Liver (tissue), 9 donors: ENCODE measurements around the gene SCUBE1. TPM values are rescaled to one million over a fixed set of nuclear protein-coding genes. Genes with fewer than 3 reads are reported as not detected.

Experiments
- DNase-seq: peaks from one replicate; pipeline ENCODE4 v3.0.0-alpha.2; 2017; ENCODE audit warnings: low spot score
- H3K27ac ChIP-seq, 2 donors: one replicate each; pipeline ENCODE4 v1.7.0; 2013; ENCODE audit warnings: inconsistent platforms in 2 of 2, low read length in 2 of 2, control low read depth in 1 of 2, low read depth in 1 of 2, mild to moderate bottlenecking in 1 of 2
- H3K27me3 ChIP-seq, 4 donors: one replicate each; pipeline versions ENCODE4 v1.6.1 to v1.7.0; 2013; ENCODE audit warnings: low read length in 3 of 4, inconsistent platforms in 1 of 4, mild to moderate bottlenecking in 1 of 4, moderate library complexity in 1 of 4; ENCODE audit not compliant: control insufficient read depth in 4 of 4, insufficient read depth in 4 of 4
- H3K36me3 ChIP-seq, 4 donors: one replicate each; pipeline versions ENCODE4 v1.6.1 to v1.7.0; 2013; ENCODE audit warnings: low read length in 3 of 4, mild to moderate bottlenecking in 3 of 4, low read depth in 1 of 4, moderate library complexity in 1 of 4; ENCODE audit not compliant: control insufficient read depth in 4 of 4, insufficient read depth in 3 of 4
- H3K4me1 ChIP-seq, 4 donors: one replicate each; pipeline versions ENCODE4 v1.6.1 to v1.7.0; 2013; ENCODE audit warnings: low read length in 3 of 4, mild to moderate bottlenecking in 3 of 4, moderate library complexity in 1 of 4; ENCODE audit not compliant: control insufficient read depth in 4 of 4, insufficient read depth in 4 of 4
- H3K4me3 ChIP-seq, 3 donors: one replicate each; pipeline versions ENCODE4 v1.6.1 to v1.7.0; 2013; ENCODE audit warnings: low read length in 3 of 3, control low read depth in 1 of 3, low read depth in 1 of 3, mild to moderate bottlenecking in 1 of 3
- H3K9ac ChIP-seq, 2 donors: one replicate each; pipeline ENCODE4 v1.7.0; 2013; ENCODE audit warnings: low read length in 2 of 2, mild to moderate bottlenecking in 2 of 2, moderate library complexity in 2 of 2, control low read depth in 1 of 2, low read depth in 1 of 2
- H3K9me3 ChIP-seq, 4 donors: one replicate each; pipeline versions ENCODE4 v1.6.1 to v1.7.0; 2013; ENCODE audit warnings: low read length in 3 of 4; ENCODE audit not compliant: control insufficient read depth in 4 of 4
- ATF3 ChIP-seq: IDR thresholded peaks from 2 replicates; pipeline ENCODE4 v1.6.1; 2016; ENCODE audit warnings: antibody characterized with exemption
- EGR1 ChIP-seq, 2 donors: IDR thresholded peaks; 2 replicates each; pipeline ENCODE4 v1.6.1; 2016 to 2018; ENCODE audit warnings: antibody characterized with exemption in 2 of 2, low read depth in 2 of 2
- FOXA1 ChIP-seq: IDR thresholded peaks from 2 replicates; pipeline ENCODE4 v1.6.1; 2016; ENCODE audit warnings: antibody characterized with exemption
- FOXA2 ChIP-seq: IDR thresholded peaks from 2 replicates; pipeline ENCODE4 v1.6.1; 2016; ENCODE audit warnings: antibody characterized with exemption
- HNF4A ChIP-seq, 2 donors: conservative IDR thresholded peaks; 2 replicates each; pipeline ENCODE4 v1.6.1; 2016; ENCODE audit warnings: antibody characterized with exemption in 2 of 2, mild to moderate bottlenecking in 2 of 2
- JUND ChIP-seq, 2 donors: IDR thresholded peaks; 2 replicates each; pipeline ENCODE4 v1.6.1; 2016; ENCODE audit warnings: antibody characterized with exemption in 2 of 2
- NR2F2 ChIP-seq: IDR thresholded peaks from 2 replicates; pipeline ENCODE4 v1.6.1; 2016; ENCODE audit warnings: antibody characterized with exemption
- RAD21 ChIP-seq, 2 donors: IDR thresholded peaks; 2 replicates each; pipeline ENCODE4 v1.6.1; 2016; ENCODE audit warnings: antibody characterized with exemption in 2 of 2, mild to moderate bottlenecking in 2 of 2
- SP1 ChIP-seq: IDR thresholded peaks from 2 replicates; pipeline ENCODE4 v1.6.1; 2018; ENCODE audit warnings: antibody characterized with exemption, mild to moderate bottlenecking
- TAF1 ChIP-seq: conservative IDR thresholded peaks from 2 replicates; pipeline ENCODE4 v1.6.1; 2016; ENCODE audit warnings: antibody characterized with exemption, mild to moderate bottlenecking
- YY1 ChIP-seq: IDR thresholded peaks from 2 replicates; pipeline ENCODE4 v1.6.1; 2016; ENCODE audit warnings: antibody characterized with exemption, mild to moderate bottlenecking
- WGBS: extraction: QIAGEN DNeasy Blood & Tissue Kit; methylation state at CpG from one replicate; pipeline ENCODE4 v1.1.7; 2013; 5-methylcytosine and 5-hydroxymethylcytosine counted together
- polyA plus RNA-seq, 2 donors: library from polyadenylated mRNA; stranded (reverse) in 1 of 2; unstranded in 1 of 2; fragments of 200-250 nt in 1 of 2; fragments of >200 nt in 1 of 2; fragmentation: Nextera tagmentation in 1 of 2; extraction: Ambion mirVana in 1 of 2; gene quantifications; one replicate each; pipeline versions ENCODE4 v1.2.1 to v1.2.3, GENCODE V29; 2013 to 2015
- total RNA-seq, 2 donors: library from RNA; depleted of rRNA; stranded (reverse); fragments of >200 nt; gene quantifications; one replicate each; pipeline ENCODE4 v1.2.3, GENCODE V29; 2014
- TF ChIP-seq, protein P1 (sequence below): IDR thresholded peaks from 2 replicates; pipeline ENCODE4 v1.6.1; 2016; ENCODE audit warnings: antibody characterized with exemption
- TF ChIP-seq, protein P2 (sequence below): IDR thresholded peaks from 2 replicates; pipeline ENCODE4 v1.6.1; 2016; ENCODE audit warnings: antibody characterized with exemption
- TF ChIP-seq, protein P3 (sequence below): IDR thresholded peaks from 2 replicates; pipeline ENCODE4 v1.6.1; 2016; ENCODE audit warnings: antibody characterized with exemption, mild to moderate bottlenecking
- TF ChIP-seq, protein P4 (sequence below): fragments of 150-350 bp; IDR thresholded peaks from 2 replicates; pipeline ENCODE4 v1.5.1; 2017; ENCODE audit warnings: improper control_type of control experiment, low read depth, low read length; ENCODE audit not compliant: missing input control
- donor health status: healthy.
- donor health status: healthy.
- donor health status: healthy.
- donor health status: healthy.
- donor health status: healthy.

Gene SCUBE1
- total and polyA plus RNA-seq, 4 donors: 0.07 to 0.46 (median 0.08) TPM; not detected in 1

DNA sequence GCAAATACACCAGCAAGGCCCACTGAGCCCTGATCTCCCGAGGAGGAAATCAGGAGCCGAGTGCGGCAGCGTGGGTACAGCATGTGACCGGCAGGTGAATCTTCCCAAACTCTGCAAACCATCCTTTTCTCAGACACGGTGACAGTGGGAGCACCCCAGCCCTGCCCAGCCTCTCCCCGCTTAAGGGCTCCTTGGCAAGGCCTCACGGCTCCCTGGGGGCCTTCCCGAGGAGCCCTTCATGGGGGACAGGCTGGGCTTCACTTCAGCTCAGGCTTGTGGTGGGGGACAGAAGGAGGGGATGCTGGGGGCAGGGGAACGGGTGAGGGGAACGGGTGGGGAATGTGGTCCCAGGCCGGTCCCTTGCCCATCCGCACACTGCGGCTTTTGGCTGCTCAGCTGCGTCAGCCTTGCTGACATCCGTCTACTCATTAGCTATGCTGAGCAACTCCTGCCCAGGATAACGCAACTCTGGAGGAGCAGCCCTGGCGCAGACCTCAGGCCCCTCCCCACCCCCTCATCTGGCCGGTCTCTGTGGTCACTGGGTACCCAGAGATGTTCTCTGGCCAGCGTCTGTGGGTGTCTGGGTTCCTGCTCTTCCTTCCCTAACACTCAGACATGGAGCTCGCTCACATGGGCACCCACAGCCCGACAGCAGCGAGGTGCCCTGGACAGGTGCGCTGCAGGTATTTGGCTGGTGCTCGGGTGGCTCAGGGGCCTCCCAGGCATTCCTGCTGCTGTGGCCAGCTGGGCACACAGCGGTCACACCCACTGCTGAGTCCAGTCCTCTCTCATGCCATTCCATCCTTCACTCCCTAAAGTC is 134.3 kb downstream of the SCUBE1 start:
- Histone ChIP-seq H3K4me3 (no peak overlapping the region), H3K36me3 (no peaks in the 10 kb centered on the region), H3K27me3 (no peaks in the 10 kb centered on the region), H3K9me3 (no peaks in the 10 kb centered on the region), H3K4me1 (no peaks in the 10 kb centered on the region), H3K27ac (no peak overlapping the region), H3K9ac (no peak overlapping the region)
- 91% methylated on average over 26 of the region's 26 CpGs for WGBS
- TF ChIP-seq FOXA2: no peak
- no peak for TF ChIP-seq RAD21 (IDR thresholded peaks at IDR 0.05)
- TF ChIP-seq NR2F2: no peak
- no peak for TF ChIP-seq TAF1
- no peak for TF ChIP-seq HNF4A (conservative IDR thresholded peaks at IDR 0.05)
- TF ChIP-seq YY1: no peak
- TF ChIP-seq SP1: no peak
- no peak for TF ChIP-seq FOXA1
- TF ChIP-seq, protein P1, sequence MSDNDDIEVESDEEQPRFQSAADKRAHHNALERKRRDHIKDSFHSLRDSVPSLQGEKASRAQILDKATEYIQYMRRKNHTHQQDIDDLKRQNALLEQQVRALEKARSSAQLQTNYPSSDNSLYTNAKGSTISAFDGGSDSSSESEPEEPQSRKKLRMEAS: no peak
- no peak for TF ChIP-seq ATF3
- TF ChIP-seq, protein P2, sequence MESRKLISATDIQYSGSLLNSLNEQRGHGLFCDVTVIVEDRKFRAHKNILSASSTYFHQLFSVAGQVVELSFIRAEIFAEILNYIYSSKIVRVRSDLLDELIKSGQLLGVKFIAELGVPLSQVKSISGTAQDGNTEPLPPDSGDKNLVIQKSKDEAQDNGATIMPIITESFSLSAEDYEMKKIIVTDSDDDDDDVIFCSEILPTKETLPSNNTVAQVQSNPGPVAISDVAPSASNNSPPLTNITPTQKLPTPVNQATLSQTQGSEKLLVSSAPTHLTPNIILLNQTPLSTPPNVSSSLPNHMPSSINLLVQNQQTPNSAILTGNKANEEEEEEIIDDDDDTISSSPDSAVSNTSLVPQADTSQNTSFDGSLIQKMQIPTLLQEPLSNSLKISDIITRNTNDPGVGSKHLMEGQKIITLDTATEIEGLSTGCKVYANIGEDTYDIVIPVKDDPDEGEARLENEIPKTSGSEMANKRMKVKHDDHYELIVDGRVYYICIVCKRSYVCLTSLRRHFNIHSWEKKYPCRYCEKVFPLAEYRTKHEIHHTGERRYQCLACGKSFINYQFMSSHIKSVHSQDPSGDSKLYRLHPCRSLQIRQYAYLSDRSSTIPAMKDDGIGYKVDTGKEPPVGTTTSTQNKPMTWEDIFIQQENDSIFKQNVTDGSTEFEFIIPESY: no peak
- TF ChIP-seq EGR1 (IDR thresholded peaks at IDR 0.05; ENCODE audit: low read depth in 2 of 2): no peak
- TF ChIP-seq, protein P3, sequence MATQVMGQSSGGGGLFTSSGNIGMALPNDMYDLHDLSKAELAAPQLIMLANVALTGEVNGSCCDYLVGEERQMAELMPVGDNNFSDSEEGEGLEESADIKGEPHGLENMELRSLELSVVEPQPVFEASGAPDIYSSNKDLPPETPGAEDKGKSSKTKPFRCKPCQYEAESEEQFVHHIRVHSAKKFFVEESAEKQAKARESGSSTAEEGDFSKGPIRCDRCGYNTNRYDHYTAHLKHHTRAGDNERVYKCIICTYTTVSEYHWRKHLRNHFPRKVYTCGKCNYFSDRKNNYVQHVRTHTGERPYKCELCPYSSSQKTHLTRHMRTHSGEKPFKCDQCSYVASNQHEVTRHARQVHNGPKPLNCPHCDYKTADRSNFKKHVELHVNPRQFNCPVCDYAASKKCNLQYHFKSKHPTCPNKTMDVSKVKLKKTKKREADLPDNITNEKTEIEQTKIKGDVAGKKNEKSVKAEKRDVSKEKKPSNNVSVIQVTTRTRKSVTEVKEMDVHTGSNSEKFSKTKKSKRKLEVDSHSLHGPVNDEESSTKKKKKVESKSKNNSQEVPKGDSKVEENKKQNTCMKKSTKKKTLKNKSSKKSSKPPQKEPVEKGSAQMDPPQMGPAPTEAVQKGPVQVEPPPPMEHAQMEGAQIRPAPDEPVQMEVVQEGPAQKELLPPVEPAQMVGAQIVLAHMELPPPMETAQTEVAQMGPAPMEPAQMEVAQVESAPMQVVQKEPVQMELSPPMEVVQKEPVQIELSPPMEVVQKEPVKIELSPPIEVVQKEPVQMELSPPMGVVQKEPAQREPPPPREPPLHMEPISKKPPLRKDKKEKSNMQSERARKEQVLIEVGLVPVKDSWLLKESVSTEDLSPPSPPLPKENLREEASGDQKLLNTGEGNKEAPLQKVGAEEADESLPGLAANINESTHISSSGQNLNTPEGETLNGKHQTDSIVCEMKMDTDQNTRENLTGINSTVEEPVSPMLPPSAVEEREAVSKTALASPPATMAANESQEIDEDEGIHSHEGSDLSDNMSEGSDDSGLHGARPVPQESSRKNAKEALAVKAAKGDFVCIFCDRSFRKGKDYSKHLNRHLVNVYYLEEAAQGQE: no peak
- no peak for DNase-seq

GRCh38 chr22:43207849-43208702 is 135.1 kb downstream of the SCUBE1 start:
- Histone ChIP-seq H3K36me3 (no peaks in the 10 kb centered on the region), H3K4me3 (no peak overlapping the region)
- DNase-seq: no peak

More at GRCh38 chr22:43207849-43208702, 135.1 kb downstream of the SCUBE1 start:
- H3K27ac ChIP-seq: no peak overlapping the region
- H3K4me1 ChIP-seq: no peaks in the 10 kb centered on the region
- 88% methylated on average over 26 of the region's 26 CpGs for WGBS
- TF ChIP-seq JUND (IDR thresholded peaks at IDR 0.05) (no peak), SP1 (no peak), FOXA1 (no peak)
- TF ChIP-seq, protein P4, sequence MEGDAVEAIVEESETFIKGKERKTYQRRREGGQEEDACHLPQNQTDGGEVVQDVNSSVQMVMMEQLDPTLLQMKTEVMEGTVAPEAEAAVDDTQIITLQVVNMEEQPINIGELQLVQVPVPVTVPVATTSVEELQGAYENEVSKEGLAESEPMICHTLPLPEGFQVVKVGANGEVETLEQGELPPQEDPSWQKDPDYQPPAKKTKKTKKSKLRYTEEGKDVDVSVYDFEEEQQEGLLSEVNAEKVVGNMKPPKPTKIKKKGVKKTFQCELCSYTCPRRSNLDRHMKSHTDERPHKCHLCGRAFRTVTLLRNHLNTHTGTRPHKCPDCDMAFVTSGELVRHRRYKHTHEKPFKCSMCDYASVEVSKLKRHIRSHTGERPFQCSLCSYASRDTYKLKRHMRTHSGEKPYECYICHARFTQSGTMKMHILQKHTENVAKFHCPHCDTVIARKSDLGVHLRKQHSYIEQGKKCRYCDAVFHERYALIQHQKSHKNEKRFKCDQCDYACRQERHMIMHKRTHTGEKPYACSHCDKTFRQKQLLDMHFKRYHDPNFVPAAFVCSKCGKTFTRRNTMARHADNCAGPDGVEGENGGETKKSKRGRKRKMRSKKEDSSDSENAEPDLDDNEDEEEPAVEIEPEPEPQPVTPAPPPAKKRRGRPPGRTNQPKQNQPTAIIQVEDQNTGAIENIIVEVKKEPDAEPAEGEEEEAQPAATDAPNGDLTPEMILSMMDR: no peak
- TF ChIP-seq, protein P3: no peak
- H3K27me3 ChIP-seq: no peaks in the 10 kb centered on the region
- H3K9ac ChIP-seq: no peak overlapping the region
- H3K9me3 ChIP-seq: no peaks in the 10 kb centered on the region
